ENCODE measurements around the gene ATL2.

- no peak for TF ChIP-seq CTCF (IDR thresholded peaks at IDR 0.05)
- TF ChIP-seq POLR2A (IDR thresholded peaks at IDR 0.05) = no peak
- TF ChIP-seq EP300 (IDR thresholded peaks at IDR 0.05) = no peak
Measured at GRCh38 chr2:38293152-38293865, 83.8 kb downstream of the ATL2 start.

All from tibial nerve (tissue), 4 donors.